HG03039 (cell line): ENCODE measurements around the gene CELA3A.

Experiments
- ATAC-seq: cut with Tn5 transposase; IDR thresholded peaks from one replicate; pipeline ENCODE4 v1.9.1; 2021; ENCODE audit warnings: mild to moderate bottlenecking, moderate library complexity; ENCODE audit not compliant: unreplicated experiment

The CELA3A gene

GRCh38 chr1:22045604-22046228 is 44.3 kb downstream of the CELA3A start:
- ATAC-seq, result no peak

GRCh38 chr1:22048351-22049192 is 47.1 kb downstream of the CELA3A start:
- ATAC-seq, result no peak

- ATAC-seq, result no peak
These were observed 48.9 kb downstream of the CELA3A start for GRCh38 chr1:22050330-22050729.

- no peak for ATAC-seq
These were observed 50.2 kb downstream of the CELA3A start for GRCh38 chr1:22051607-22052114.

- ATAC-seq, result peak; percentile 82
These were observed 50.9 kb downstream of the CELA3A start, which contains the start of gene CDC42 for GRCh38 chr1:22052115-22053016. TSS of gene CDC42 (plus strand) at chr1:22052709. CDS start at chr1:22078479, 25,770 bp downstream.

GRCh38 chr1:22053017-22053860 is 51.8 kb downstream of the CELA3A start:
- peak; percentile 34 for ATAC-seq

GRCh38 chr1:22053861-22054770 is 52.7 kb downstream of the CELA3A start:
- no peak for ATAC-seq

GRCh38 chr1:22055463-22055862 is 54.0 kb downstream of the CELA3A start:
- no peak for ATAC-seq

GRCh38 chr1:22056043-22056442 is 54.6 kb downstream of the CELA3A start:
- ATAC-seq, result no peak

GRCh38 chr1:22056936-22057335 is 55.5 kb downstream of the CELA3A start:
- no peak for ATAC-seq

- ATAC-seq, result no peak
These were observed 56.4 kb downstream of the CELA3A start for GRCh38 chr1:22057861-22058260.
